SK-N-MC (cell line): ENCODE results near the gene SERTAD4.
A peak's percentile ranks its signal among the peaks of the same experiment; 100 is the strongest.

Experiments used
- DNase-seq: peaks from one replicate; pipeline ENCODE4 v3.0.0-alpha.2; 2011; ENCODE audit warnings: low read depth, low spot score
- H3K27ac ChIP-seq: fragments of 200-600 bp; sonication (generic); 2 replicates; pipeline ENCODE4 v1.5.1; 2016; ENCODE audit warnings: mixed run types
- H3K36me3 ChIP-seq: fragments of 200-600 bp; sonication (generic); 2 replicates; pipeline ENCODE4 v1.6.1; 2017; ENCODE audit warnings: antibody characterized with exemption, low read length, mixed read lengths; ENCODE audit not compliant: insufficient read depth
- H3K4me3 ChIP-seq: fragments of 200-600 bp; sonication (generic); 2 replicates; pipeline ENCODE4 v1.5.1; 2016
- H3K9ac ChIP-seq: fragments of 200-600 bp; sonication (generic); 2 replicates; pipeline ENCODE4 v1.8.0; 2017; ENCODE audit warnings: mixed run types, mixed read lengths; ENCODE audit not compliant: insufficient read length
- H3K9me3 ChIP-seq: fragments of 200-600 bp; sonication (generic); 2 replicates; pipeline ENCODE4 v1.6.1; 2017; ENCODE audit warnings: low read depth, mild to moderate bottlenecking, antibody characterized with exemption, low read length, moderate library complexity, mixed read lengths
- EZH2 ChIP-seq: fragments of 200-600 bp; sonication (generic); IDR thresholded peaks from one replicate; pipeline ENCODE4 v1.6.1; 2017; ENCODE audit warnings: antibody characterized with exemption
- FOXP2 ChIP-seq: optimal IDR thresholded peaks from 2 replicates; pipeline ENCODE3; 2011; ENCODE audit warnings: mild to moderate bottlenecking, moderate library complexity; ENCODE audit not compliant: insufficient read depth; ENCODE audit errors: extremely low read length, control extremely low read depth
- POLR2AphosphoS5 ChIP-seq: IDR thresholded peaks from 2 replicates; pipeline ENCODE4 v1.6.1; 2012; ENCODE audit warnings: mild to moderate bottlenecking, low read depth, low read length, borderline replicate concordance

The SERTAD4 gene

DNA sequence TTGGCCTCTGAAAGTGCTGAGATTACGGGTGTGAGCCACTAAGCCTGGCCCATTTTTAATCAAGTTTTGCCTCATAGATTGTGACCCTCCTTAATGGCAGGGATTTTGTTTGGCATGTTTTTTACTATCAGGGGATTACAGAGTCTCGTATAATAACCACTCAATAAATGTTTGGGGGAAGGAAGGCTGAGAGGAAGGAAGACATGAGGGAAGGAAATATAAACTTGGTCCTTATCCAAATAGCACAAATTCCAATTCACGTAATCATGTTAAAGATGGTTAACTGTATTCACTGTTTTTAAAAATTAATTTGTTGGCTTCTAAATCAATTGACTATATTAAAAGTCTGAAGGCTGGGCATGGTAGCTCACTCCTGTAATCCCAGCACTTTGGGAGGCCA is 30.9 kb upstream of the SERTAD4 start:
- no peak overlapping the region for H3K27ac ChIP-seq
- H3K36me3 ChIP-seq, result no peaks in the 10 kb centered on the region
- no peaks in the 10 kb centered on the region for H3K9me3 ChIP-seq
- H3K4me3 ChIP-seq, result no peak overlapping the region
- H3K9ac ChIP-seq, result no peak overlapping the region
- TF ChIP-seq EZH2, result no peak
- TF ChIP-seq POLR2AphosphoS5, result no peak
- TF ChIP-seq FOXP2, result no peak
- peak; percentile 42 for DNase-seq

DNA sequence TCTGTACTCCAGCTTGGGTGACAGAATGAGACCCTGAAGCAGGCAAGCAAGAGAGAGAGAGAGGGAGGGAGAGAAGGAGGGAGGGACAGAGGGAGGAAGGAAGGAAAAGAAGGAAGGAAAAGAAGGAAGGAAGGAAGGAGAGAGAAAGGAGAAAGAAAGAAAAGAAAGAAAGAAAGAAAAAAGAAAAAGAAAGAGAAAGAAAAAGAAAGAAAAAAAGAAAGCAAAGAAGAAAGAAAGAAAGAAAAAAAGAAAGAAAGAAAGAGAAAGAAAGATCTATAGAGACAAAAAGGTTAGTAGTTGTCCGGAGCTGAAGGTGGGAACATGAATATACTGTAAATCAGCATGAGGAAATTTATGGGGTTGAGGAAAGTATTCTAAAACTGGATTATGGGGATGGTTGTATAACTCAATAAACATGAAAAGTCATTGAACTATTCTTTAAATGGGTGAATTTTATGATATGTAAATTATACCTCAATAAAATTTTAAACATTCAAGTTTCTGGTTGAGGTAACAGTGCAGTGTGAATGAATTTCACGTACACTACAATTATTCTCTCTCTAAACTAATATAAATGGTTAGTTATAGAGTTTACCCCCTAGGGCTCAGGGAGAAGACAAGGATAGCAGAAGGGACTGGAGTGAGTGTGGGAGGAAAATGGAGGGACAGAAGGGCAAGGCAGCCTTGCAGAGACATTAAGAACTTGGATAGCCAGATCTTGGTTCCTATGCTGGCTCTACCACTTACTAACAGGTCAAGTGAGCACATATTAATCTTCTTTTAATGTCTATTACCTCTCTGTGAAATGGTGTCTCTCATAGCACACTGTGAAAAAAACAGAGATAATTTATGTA is 24.8 kb upstream of the SERTAD4 start:
- no peak for TF ChIP-seq POLR2AphosphoS5
- TF ChIP-seq EZH2, result no peak
- no peak for TF ChIP-seq FOXP2
- no peak for DNase-seq
- no peak overlapping the region for H3K27ac ChIP-seq
- H3K4me3 ChIP-seq, result no peak overlapping the region
- no peaks in the 10 kb centered on the region for H3K9me3 ChIP-seq
- H3K36me3 ChIP-seq, result no peaks in the 10 kb centered on the region
- no peak overlapping the region for H3K9ac ChIP-seq

DNA sequence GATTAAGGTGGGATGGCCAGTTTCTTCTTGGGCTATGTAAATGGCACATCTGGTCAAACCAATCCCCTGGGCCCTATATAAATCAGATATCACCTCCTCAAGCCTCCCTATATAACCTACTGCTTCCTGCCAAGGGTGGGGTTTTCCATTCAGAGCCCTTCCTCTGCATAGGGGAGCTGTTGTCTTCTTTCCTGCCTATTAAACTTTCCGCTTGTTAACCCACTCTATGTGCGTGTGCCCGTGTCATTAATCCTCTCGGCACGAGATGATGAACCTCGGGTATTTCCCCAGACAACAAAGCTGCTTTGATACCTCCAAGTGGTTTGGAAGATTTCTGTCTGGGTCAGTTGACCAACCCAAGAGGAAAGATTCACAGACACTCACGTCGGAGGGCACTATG is 19.3 kb upstream of the SERTAD4 start:
- H3K9ac ChIP-seq, result no peak overlapping the region
- no peak overlapping the region for H3K27ac ChIP-seq
- no peak for TF ChIP-seq EZH2
- no peak for TF ChIP-seq FOXP2
- no peak for TF ChIP-seq POLR2AphosphoS5
- DNase-seq, result no peak
- H3K9me3 ChIP-seq, result no peaks in the 10 kb centered on the region
- H3K36me3 ChIP-seq, result no peaks in the 10 kb centered on the region
- no peak overlapping the region for H3K4me3 ChIP-seq

DNA sequence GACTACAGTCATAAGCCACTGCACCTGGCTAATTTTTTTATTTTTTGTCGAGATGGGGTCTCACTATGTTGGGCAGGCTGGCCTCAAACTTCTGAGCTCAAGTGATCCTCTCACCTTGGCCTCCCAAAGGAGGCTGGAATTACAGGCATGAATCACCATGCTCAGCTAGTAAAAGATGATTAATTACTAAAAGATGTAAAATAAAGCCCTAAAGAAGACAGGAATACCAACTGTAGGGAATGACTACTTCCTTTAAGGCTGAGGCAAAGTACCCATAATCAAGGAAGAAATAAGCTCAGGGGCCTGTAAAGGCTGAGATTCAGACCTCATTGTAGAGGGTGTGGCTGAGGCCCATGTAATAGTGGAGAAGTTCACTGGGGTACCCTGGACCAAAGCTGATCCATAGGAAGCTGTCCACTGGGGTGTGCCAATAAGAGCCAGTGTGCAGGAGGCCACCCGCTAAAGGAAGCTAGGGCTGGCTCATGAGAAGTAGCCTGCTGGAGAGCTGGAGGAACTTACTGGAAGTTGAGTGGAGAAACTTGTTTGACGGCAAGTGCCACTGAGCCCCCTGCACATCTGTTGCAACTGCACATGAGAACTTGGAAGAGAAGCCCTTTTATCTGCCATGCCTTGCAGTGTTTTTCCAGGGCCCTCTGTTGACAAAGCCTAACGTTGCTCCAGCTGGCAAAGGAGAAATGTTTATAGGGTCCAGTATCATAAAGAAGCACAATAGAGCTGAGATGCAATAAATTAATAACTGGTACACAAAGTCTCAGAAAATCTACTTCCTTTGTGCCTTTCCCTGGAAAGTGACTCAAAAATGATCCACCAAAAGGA is 17.8 kb upstream of the SERTAD4 start:
- H3K4me3 ChIP-seq, result no peak overlapping the region
- H3K9me3 ChIP-seq, result no peaks in the 10 kb centered on the region
- no peaks in the 10 kb centered on the region for H3K36me3 ChIP-seq
- no peak for DNase-seq
- H3K9ac ChIP-seq, result no peak overlapping the region
- TF ChIP-seq POLR2AphosphoS5 (no peak), FOXP2 (no peak), EZH2 (no peak)
- H3K27ac ChIP-seq, result no peak overlapping the region

DNA sequence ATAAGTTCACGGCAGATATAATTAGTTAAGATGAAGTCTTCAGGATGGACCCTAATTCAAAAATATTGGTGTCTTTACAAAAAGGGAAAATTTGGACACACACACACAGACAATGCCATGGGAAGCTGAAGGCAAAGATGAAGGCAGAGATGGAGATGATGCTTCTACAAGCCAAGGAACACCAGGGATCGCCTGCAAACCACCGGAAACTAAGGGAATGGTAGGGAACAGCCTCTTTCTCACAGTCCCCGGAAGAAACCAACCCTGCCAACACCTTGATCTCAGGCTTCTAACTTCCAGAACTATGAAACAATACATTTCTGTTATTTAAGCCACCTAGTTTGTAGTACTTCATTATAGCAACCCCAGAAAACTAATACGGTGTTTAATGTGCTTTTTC is 15.1 kb upstream of the SERTAD4 start:
- H3K36me3 ChIP-seq, result no peaks in the 10 kb centered on the region
- no peak for DNase-seq

DNA sequence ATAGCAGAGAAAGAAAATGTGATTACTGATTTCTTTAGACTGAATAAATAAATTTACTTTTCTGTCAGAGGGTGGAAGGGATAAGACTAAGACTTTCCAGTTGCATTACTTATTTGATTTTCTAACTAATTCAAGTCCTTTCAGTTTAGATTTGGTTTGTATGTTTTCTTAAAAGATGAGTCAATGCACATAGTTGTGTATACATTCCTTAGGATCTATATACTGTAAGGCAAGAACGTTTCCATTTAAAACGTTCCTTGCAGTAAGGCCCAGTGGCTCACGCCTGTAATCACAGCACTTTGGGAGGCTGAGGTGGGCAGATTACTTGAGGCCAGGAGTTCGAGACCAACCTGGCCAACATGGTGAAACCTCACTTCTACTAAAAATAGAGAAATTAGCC is 14.5 kb upstream of the SERTAD4 start:
- Histone ChIP-seq H3K4me3 (no peak overlapping the region), H3K9me3 (no peaks in the 10 kb centered on the region), H3K36me3 (no peaks in the 10 kb centered on the region), H3K9ac (no peak overlapping the region), H3K27ac (no peak overlapping the region)
- TF ChIP-seq POLR2AphosphoS5 (no peak), EZH2 (no peak), FOXP2 (no peak)
- DNase-seq, result no peak

More for the DNA sequence above, 15.1 kb upstream of the SERTAD4 start:
- TF ChIP-seq FOXP2, result no peak
- no peak for TF ChIP-seq POLR2AphosphoS5
- TF ChIP-seq EZH2, result no peak
- Histone ChIP-seq H3K4me3 (no peak overlapping the region), H3K9me3 (no peaks in the 10 kb centered on the region), H3K27ac (no peak overlapping the region), H3K9ac (no peak overlapping the region)

DNA sequence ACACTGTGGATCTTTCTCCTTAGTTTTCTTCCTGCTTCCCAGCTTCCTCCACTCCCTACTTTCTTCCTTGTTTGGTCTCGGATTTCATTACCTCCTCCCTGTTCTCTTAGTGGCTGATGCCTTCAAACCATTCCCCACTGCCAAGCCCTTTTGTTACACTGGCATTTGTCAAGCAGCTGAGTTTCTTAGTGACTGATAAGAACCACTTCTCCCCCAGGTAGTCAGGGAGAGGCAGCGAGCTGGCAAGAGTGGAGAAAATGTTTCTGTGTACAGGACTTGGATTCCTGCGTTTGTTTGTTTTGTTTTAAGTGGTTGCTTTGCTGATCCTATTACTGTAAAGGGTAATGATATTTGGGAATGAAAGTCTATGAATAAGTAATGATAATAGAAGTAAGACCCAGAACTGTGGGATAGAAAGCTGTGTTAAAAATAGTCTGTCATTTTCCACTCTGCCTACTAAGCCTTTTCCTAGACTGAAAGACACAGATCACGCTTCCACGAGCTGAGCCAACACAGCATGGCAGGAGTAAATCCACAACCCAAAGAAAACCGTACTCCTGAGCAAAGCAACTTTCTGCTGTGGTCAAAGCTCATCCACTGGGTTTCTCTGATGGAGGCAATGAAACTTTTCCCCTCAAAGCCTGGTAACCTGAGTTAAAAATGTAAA is 10.1 kb upstream of the SERTAD4 start:
- TF ChIP-seq EZH2 (no peak), POLR2AphosphoS5 (no peak), FOXP2 (no peak)
- Histone ChIP-seq H3K27ac (no peak overlapping the region), H3K4me3 (no peak overlapping the region), H3K9me3 (no peaks in the 10 kb centered on the region), H3K36me3 (no peaks in the 10 kb centered on the region), H3K9ac (no peak overlapping the region)
- DNase-seq, result no peak
